VCaP (cell line): ENCODE measurements around the gene TRAFD1.

ENCODE experiments used
- H3K27ac ChIP-seq: fragments of 450-650 bp; 2 replicates; pipeline ENCODE4 v1.5.1; 2017
- TF ChIP-seq, protein P1 (sequence below): fragments of 450-650 bp; conservative IDR thresholded peaks from 2 replicates; pipeline ENCODE4 v1.5.1; 2017; ENCODE audit warnings: mild to moderate bottlenecking, moderate library complexity

Gene TRAFD1

DNA sequence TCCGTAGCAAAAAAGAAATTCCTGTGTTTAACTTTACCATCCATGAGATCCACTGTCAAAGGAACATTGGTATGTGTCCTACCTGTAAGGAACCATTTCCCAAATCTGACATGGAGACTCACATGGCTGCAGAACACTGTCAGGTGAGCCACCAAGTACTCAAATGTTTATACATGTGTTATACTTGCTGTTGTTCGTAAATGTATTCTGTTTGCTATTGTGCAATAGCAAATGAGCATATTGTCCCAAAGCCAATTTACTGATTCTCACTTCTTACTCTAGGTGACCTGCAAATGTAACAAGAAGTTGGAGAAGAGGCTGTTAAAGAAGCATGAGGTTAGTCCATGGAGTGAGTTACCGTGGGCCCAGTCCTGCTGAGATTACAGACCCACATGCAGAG lies 9.4 kb downstream of the TRAFD1 start:
- TF ChIP-seq, protein P1, sequence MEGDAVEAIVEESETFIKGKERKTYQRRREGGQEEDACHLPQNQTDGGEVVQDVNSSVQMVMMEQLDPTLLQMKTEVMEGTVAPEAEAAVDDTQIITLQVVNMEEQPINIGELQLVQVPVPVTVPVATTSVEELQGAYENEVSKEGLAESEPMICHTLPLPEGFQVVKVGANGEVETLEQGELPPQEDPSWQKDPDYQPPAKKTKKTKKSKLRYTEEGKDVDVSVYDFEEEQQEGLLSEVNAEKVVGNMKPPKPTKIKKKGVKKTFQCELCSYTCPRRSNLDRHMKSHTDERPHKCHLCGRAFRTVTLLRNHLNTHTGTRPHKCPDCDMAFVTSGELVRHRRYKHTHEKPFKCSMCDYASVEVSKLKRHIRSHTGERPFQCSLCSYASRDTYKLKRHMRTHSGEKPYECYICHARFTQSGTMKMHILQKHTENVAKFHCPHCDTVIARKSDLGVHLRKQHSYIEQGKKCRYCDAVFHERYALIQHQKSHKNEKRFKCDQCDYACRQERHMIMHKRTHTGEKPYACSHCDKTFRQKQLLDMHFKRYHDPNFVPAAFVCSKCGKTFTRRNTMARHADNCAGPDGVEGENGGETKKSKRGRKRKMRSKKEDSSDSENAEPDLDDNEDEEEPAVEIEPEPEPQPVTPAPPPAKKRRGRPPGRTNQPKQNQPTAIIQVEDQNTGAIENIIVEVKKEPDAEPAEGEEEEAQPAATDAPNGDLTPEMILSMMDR = no peak

DNA sequence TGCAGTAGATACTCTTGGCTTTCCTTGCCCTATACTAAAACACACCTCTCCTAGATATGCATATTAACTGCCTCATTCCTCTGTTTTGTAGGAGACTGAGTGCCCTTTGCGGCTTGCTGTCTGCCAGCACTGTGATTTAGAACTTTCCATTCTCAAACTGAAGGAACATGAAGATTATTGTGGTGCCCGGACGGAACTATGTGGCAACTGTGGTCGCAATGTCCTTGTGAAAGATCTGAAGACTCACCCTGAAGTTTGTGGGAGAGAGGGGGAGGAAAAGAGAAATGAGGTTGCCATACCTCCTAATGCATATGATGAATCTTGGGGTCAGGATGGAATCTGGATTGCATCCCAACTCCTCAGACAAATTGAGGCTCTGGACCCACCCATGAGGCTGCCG lies 15.4 kb downstream of the TRAFD1 start:
- no peak overlapping the region for H3K27ac ChIP-seq
- TF ChIP-seq, protein P1 = no peak

More for the DNA sequence above, 9.4 kb downstream of the TRAFD1 start:
- H3K27ac ChIP-seq = peak overlapping the region; percentile 28

DNA sequence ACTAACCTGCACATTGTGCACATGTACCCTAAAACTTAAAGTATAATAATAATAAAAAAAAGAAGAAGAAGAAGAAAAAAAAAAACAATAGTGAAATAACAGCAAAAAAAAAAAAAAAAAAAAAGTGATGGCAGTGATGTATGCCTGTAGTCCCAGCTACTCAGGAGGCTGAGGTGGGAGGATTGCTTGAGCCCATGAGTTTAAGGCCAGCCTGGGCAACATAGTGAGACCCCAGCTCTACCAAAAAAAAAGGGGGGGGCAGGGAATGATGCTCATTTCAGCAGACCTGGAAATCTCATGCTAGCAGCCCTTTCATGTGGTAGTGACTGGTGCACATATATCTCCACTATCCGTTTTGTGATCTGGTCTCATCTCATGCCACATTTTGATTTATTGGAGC lies 20.8 kb downstream of the TRAFD1 start:
- no peak overlapping the region for H3K27ac ChIP-seq
- TF ChIP-seq, protein P1 = no peak

DNA sequence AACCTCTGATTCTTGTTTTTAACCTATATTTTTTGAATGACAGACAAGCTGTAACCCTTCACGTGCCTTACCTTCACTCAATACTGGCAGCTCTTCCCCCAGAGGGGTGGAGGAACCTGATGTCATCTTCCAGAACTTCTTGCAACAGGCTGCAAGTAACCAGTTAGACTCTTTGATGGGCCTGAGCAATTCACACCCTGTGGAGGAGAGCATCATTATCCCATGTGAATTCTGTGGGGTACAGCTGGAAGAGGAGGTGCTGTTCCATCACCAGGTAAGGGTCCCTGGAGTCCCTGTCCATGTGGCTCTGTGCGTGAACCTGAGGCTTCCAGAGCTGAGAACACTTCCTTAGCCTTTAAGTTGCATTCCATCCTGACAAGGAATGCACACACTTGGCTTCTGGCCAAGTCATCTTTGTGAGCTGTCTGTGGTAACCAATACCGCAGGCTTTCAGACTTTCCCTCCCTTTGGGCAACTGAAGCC lies 22.7 kb downstream of the TRAFD1 start:
- no peak overlapping the region for H3K27ac ChIP-seq

DNA sequence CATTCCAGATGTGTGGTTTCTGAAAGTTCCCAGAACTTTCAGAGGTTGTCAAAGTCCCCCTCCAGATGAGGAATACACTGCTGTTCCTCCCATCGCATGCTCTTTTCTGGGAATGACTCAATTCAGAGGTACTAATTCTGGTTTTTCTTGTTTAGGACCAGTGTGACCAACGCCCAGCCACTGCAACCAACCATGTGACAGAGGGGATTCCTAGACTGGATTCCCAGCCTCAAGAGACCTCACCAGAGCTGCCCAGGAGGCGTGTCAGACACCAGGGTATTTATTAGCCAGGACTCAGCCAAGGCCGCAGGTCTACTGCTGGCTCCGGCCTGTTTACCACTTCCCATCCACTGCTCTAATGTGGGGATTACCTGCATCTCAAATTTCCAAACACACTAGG lies 24.2 kb downstream of the TRAFD1 start:
- no peak overlapping the region for H3K27ac ChIP-seq
- TF ChIP-seq, protein P1 = no peak

More for the DNA sequence above, 22.7 kb downstream of the TRAFD1 start:
- TF ChIP-seq, protein P1 = no peak

DNA sequence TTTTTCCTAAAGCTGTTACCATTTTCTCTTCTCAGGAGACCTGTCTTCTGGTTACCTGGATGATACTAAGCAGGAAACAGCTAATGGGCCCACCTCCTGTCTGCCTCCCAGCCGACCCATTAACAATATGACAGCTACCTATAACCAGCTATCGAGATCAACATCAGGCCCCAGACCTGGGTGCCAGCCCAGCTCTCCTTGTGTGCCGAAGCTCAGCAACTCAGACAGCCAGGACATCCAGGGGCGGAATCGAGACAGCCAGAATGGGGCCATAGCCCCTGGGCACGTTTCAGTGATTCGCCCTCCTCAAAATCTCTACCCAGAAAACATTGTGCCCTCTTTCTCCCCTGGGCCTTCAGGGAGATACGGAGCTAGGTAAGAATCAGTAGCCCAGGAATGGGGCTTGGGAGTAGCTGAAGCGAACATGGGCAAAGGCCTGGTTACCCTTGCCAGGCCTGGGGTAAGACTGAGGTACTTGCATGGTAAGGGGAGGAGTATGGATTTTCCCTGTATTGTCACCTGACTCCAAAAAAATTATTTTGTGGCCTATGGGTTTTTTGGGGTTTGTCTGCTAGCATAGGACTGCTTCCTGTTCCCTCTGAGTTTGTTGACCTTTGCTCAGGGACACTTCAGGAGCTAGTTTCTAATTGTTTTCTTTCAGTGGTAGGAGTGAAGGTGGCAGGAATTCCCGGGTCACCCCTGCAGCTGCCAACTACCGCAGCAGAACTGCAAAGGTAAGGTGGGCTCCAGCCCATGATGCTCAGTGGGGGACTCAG lies 26.6 kb downstream of the TRAFD1 start:
- TF ChIP-seq, protein P1 = no peak

DNA sequence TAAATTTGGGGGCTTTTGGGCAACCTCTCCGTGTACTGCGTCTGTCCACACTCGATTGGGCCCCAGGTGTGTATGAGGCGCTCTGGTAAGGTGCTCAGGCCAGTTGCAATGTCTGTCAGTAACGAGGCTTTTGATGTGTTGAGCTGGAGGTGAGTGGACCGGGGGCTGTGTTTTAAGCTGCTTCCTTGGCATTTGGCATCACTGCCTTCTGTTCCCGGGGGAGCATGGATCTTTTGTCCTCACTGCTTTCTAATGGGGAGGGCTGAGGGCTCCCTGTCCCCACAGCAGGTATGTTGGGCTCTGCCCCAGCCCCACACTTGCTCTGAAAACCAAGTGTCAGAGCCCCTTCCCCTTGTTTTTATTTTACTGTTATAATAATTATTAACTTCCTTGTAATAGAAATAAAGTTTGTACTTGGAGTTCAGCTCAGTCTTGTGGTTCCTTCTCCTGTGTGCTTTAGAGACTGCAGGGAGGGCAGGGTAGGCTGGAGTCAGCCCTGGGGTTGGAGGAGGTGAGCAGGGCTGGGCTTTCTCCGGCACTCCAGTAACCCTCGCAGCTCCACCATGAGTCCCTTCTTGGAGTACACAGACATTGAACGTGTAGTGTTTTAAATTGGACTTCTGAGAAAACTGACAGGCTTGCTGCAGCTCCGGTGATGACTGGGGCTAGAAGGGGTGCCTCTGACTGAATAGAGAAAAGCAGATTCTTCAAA lies 28.0 kb downstream of the TRAFD1 start:
- TF ChIP-seq, protein P1 = no peak
- H3K27ac ChIP-seq = no peak overlapping the region

More for the DNA sequence above, 26.6 kb downstream of the TRAFD1 start:
- no peak overlapping the region for H3K27ac ChIP-seq
